CD14-positive monocyte (primary cell): Measurements from ENCODE around the gene CYTH3. TPM values are rescaled to one million over a fixed set of nuclear protein-coding genes. Genes with fewer than 3 reads are reported as not detected.
"Not testable (repeated sequence)": the region's sequence is repeated elsewhere in the genome, so short reads cannot be mapped to it uniquely, and the experiment has no call there.

Experiments
- DNase-seq, 3 donors: peaks; one replicate each; pipeline ENCODE4 v3.0.0-alpha.2; 2011 to 2022
- H2AFZ ChIP-seq: 2 replicates; pipeline ENCODE4 v1.6.0; 2012; ENCODE audit warnings: mild to moderate bottlenecking, low read depth, low read length, inconsistent platforms; ENCODE audit not compliant: insufficient read depth, poor library complexity, severe bottlenecking
- H3K27ac ChIP-seq, 2 donors: 1 replicate in 1 of 2; 2 replicates in 1 of 2; pipeline ENCODE4 v1.5.1; 2012 to 2013; ENCODE audit warnings: low read length in 2 of 2, control low read depth in 1 of 2, inconsistent platforms in 1 of 2, low read depth in 1 of 2, mild to moderate bottlenecking in 1 of 2
- H3K27me3 ChIP-seq, 2 donors: one replicate each; pipeline versions ENCODE4 v1.6.0 to v1.6.1; 2011 to 2013; ENCODE audit warnings: low read length in 2 of 2; ENCODE audit not compliant: control insufficient read depth in 2 of 2, insufficient read depth in 2 of 2
- H3K36me3 ChIP-seq, 2 donors: replicated peaks in 1 of 2; 1 replicate in 1 of 2; 2 replicates in 1 of 2; pipeline versions ENCODE4 v1.5.1 to v1.6.1; 2012 to 2013; ENCODE audit warnings: low read length in 2 of 2, control low read depth in 1 of 2, inconsistent platforms in 1 of 2, mild to moderate bottlenecking in 1 of 2; ENCODE audit not compliant: insufficient read depth in 2 of 2, control insufficient read depth in 1 of 2
- H3K4me1 ChIP-seq, 2 donors: 1 replicate in 1 of 2; 2 replicates in 1 of 2; pipeline versions ENCODE4 v1.5.1 to v1.6.1; 2012 to 2013; ENCODE audit warnings: low read length in 2 of 2, control low read depth in 1 of 2, inconsistent platforms in 1 of 2, mild to moderate bottlenecking in 1 of 2, moderate library complexity in 1 of 2; ENCODE audit not compliant: insufficient read depth in 2 of 2, control insufficient read depth in 1 of 2
- H3K4me2 ChIP-seq: replicated peaks from 2 replicates; pipeline ENCODE3; 2012; ENCODE audit warnings: low read length, moderate library complexity, mild to moderate bottlenecking; ENCODE audit not compliant: poor library complexity, severe bottlenecking; ENCODE audit errors: extremely low read depth
- H3K4me3 ChIP-seq, 3 experiments: fragments of 200-600 bp in 1 of 3; sonication (generic) in 1 of 3; replicated peaks in 1 of 3; 1 replicate in 2 of 3; 2 replicates in 1 of 3; pipeline ENCODE4 v1.5.1; 2011 to 2013; ENCODE audit warnings: low read length in 3 of 3, mild to moderate bottlenecking in 3 of 3, control low read depth in 2 of 3, low read depth in 2 of 3, inconsistent platforms in 1 of 3, moderate library complexity in 1 of 3
- H3K79me2 ChIP-seq: 2 replicates; pipeline ENCODE4 v1.6.0; 2012; ENCODE audit warnings: mild to moderate bottlenecking, control low read depth, inconsistent platforms, low read length, moderate library complexity; ENCODE audit not compliant: insufficient read depth
- H3K9ac ChIP-seq: 2 replicates; pipeline ENCODE4 v1.6.0; 2017; ENCODE audit warnings: low read length, mild to moderate bottlenecking; ENCODE audit not compliant: insufficient read depth, poor library complexity, severe bottlenecking
- H3K9me3 ChIP-seq, 2 donors: replicated peaks in 1 of 2; 1 replicate in 1 of 2; 2 replicates in 1 of 2; pipeline versions ENCODE4 v1.5.1 to v1.6.1; 2012 to 2013; ENCODE audit warnings: low read length in 2 of 2, control low read depth in 1 of 2; ENCODE audit not compliant: control insufficient read depth in 1 of 2, insufficient read depth in 1 of 2
- H4K20me1 ChIP-seq: 2 replicates; pipeline ENCODE4 v1.6.0; 2012; ENCODE audit warnings: mild to moderate bottlenecking, low read length, control low read depth, moderate library complexity; ENCODE audit not compliant: insufficient read depth
- H3K27ac Mint-ChIP-seq, 7 donors: one replicate each; pipeline ENCODE4 v1.8.0; 2020; ENCODE audit warnings: mild to moderate bottlenecking in 7 of 7, mixed read lengths in 7 of 7, moderate library complexity in 6 of 7, inconsistent platforms in 2 of 7
- H3K27me3 Mint-ChIP-seq, 3 donors: one replicate each; pipeline ENCODE4 v1.8.0; 2021 to 2022; ENCODE audit warnings: low read depth in 3 of 3, mild to moderate bottlenecking in 3 of 3, mixed read lengths in 3 of 3, moderate library complexity in 3 of 3, inconsistent platforms in 1 of 3
- H3K36me3 Mint-ChIP-seq, 2 donors: one replicate each; pipeline ENCODE4 v1.8.0; 2020; ENCODE audit warnings: mixed read lengths in 2 of 2, inconsistent platforms in 1 of 2, mild to moderate bottlenecking in 1 of 2
- H3K4me1 Mint-ChIP-seq: one replicate; pipeline ENCODE4 v1.8.0; 2020; ENCODE audit warnings: mild to moderate bottlenecking, mixed read lengths
- H3K4me3 Mint-ChIP-seq, 2 donors: one replicate each; pipeline ENCODE4 v1.8.0; 2020; ENCODE audit warnings: mild to moderate bottlenecking in 2 of 2, mixed read lengths in 2 of 2, moderate library complexity in 1 of 2
- H3K9me3 Mint-ChIP-seq, 7 donors: one replicate each; pipeline ENCODE4 v1.8.0; 2020 to 2022; ENCODE audit warnings: mixed read lengths in 7 of 7, mild to moderate bottlenecking in 6 of 7, moderate library complexity in 6 of 7, inconsistent platforms in 2 of 7
- WGBS: methylation state at CpG from one replicate; pipeline ENCODE4 v1.1.5; 2013; ENCODE audit warnings: missing lambda C conversion rate; ENCODE audit not compliant: insufficient coverage; 5-methylcytosine and 5-hydroxymethylcytosine counted together
- intact Hi-C, 2 donors: fragments of 100-400 bp; cut with micrococcal nuclease; formaldehyde crosslinking; loops; one replicate each; pipeline versions ENCODE4 v1.15.0 to v1.15.1; 2023
- polyA plus RNA-seq, 3 donors: library from polyadenylated mRNA; depleted of rRNA in 1 of 3; unstranded in 2 of 3; stranded (reverse) in 1 of 3; fragments of 300-500 nt in 2 of 3; fragments of >200 nt in 1 of 3; fragmentation: Illumina TruSeq in 2 of 3; gene quantifications; 1 replicate in 2 of 3; 2 replicates in 1 of 3; pipeline ENCODE4 v1.2.3, GENCODE V29; 2012 to 2021
- TF ChIP-seq, protein P1 (sequence below): fragments of 200-600 bp; IDR thresholded peaks from one replicate; pipeline ENCODE4 v1.8.0; 2022; ENCODE audit warnings: antibody characterized with exemption, mild to moderate bottlenecking

Gene CYTH3
- polyA plus RNA-seq, 3 donors: 1.3 to 8.5 (median 1.4) TPM

DNA sequence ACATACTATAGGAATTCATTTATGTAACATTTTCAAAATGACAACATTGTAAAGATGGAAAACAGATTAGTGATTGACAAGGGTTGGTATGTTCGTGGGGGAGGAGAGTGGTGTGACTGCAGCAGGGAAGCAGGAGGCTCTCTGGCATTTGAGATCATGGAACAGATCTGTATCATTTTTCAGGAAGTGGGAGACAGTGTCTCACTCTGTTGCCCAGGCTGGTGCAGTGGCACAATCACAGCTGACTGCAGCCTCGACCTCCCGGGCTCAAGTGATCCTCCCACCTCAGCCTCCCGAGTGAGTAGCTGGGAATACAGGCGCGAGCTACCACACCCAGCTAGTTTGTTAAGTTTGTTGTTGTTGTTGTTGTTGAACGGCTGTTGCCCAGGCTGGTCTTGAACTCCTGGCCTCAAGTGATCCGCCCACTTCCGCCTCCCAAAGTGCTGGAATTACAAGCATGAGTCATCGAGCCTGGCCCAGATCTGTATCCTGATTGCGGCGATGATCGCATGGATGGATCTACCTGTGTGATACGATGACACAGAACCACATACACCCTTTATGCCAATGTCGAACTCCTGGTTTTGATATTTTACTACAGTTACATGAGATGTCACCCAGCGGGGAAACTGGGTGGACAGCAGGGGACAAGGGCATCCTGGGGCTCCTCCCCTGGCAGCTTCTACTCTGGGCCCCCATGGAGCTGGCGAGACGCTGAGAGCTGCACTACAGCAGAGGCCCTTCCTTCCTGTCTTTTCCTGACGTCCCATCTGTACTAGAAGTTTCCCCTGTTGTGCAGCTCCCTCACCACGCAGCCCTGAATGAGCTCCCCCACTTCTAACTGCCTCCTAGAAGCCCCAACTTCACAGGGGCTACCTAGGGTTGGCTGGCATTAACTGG lies 12.3 kb upstream of the CYTH3 start:
- Histone ChIP-seq H3K4me3 (no peak overlapping the region), H4K20me1 (no peaks in the 10 kb centered on the region), H3K27ac (no peak overlapping the region), H3K27me3 (no peaks in the 10 kb centered on the region), H3K79me2 (no peaks in the 10 kb centered on the region), H3K4me2 (no peak overlapping the region), H3K9ac (no peak overlapping the region), H3K4me1 (no peaks in the 10 kb centered on the region), H3K9me3 (peaks cover 0 to 7% of the 10 kb centered on the region in 2 donors), H2AFZ (no peak overlapping the region), H3K36me3 (no peaks in the 10 kb centered on the region)
- intact Hi-C loops: no loop called here
- no peaks in the 10 kb centered on the region for H3K4me1 Mint-ChIP-seq
- H3K27me3 Mint-ChIP-seq: peaks cover 0 to 2% (median 2%) of the 10 kb centered on the region in 3 donors
- no peak for DNase-seq
- WGBS: 70% methylated on average over 17 of the region's 20 CpGs
- no peaks in the 10 kb centered on the region for H3K36me3 Mint-ChIP-seq
- TF ChIP-seq, protein P1, sequence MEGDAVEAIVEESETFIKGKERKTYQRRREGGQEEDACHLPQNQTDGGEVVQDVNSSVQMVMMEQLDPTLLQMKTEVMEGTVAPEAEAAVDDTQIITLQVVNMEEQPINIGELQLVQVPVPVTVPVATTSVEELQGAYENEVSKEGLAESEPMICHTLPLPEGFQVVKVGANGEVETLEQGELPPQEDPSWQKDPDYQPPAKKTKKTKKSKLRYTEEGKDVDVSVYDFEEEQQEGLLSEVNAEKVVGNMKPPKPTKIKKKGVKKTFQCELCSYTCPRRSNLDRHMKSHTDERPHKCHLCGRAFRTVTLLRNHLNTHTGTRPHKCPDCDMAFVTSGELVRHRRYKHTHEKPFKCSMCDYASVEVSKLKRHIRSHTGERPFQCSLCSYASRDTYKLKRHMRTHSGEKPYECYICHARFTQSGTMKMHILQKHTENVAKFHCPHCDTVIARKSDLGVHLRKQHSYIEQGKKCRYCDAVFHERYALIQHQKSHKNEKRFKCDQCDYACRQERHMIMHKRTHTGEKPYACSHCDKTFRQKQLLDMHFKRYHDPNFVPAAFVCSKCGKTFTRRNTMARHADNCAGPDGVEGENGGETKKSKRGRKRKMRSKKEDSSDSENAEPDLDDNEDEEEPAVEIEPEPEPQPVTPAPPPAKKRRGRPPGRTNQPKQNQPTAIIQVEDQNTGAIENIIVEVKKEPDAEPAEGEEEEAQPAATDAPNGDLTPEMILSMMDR: no peak
- peaks cover 0 to 13% (median 8%) of the 10 kb centered on the region in 7 donors for H3K9me3 Mint-ChIP-seq
- peak overlapping the region in 3 of 7 donors; percentile 30 to 57 (median 43) for H3K27ac Mint-ChIP-seq
- no peak overlapping the region for H3K4me3 Mint-ChIP-seq

DNA sequence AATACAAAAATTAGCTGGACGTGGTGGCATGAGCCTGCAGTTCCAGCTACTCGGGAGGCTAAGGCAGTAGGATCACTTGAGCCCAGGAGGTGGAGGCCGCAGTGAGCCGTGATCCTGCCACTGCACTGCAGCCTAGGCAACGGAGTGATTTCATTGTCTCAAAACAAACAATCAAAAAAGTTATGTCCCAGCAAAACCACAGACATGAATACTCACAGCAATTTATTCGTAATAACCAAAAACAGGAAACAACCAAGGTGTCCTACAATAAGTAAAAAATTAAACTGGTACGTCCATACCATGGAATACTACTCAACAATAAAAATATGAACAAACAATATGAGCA lies 11.6 kb upstream of the CYTH3 start:
- Histone ChIP-seq H2AFZ (no peak overlapping the region), H3K9me3 (peaks cover 0 to 7% of the 10 kb centered on the region in 2 donors), H3K27me3 (no peaks in the 10 kb centered on the region), H3K79me2 (no peaks in the 10 kb centered on the region), H3K4me1 (no peaks in the 10 kb centered on the region), H3K36me3 (no peaks in the 10 kb centered on the region), H3K4me3 (no peak overlapping the region), H4K20me1 (no peaks in the 10 kb centered on the region), H3K9ac (no peak overlapping the region), H3K27ac (no peak overlapping the region), H3K4me2 (no peak overlapping the region)
- DNase-seq: no peak
- intact Hi-C loops: no loop called here
- Mint-ChIP-seq H3K36me3 (no peaks in the 10 kb centered on the region), H3K4me1 (no peaks in the 10 kb centered on the region), H3K4me3 (no peak overlapping the region), H3K9me3 (peaks cover 0 to 10% (median 8%) of the 10 kb centered on the region in 7 donors), H3K27ac (peak overlapping the region in 1 of 7 donors; percentile 30), H3K27me3 (peaks cover 0 to 2% (median 2%) of the 10 kb centered on the region in 3 donors)
- TF ChIP-seq, protein P1: no peak
- WGBS: 61% methylated on average over 3 of the region's 7 CpGs

- H3K4me1 Mint-ChIP-seq, H3K9me3 Mint-ChIP-seq, H3K36me3 Mint-ChIP-seq, H3K27me3 ChIP-seq, H2AFZ ChIP-seq, H3K4me3 Mint-ChIP-seq, H3K27ac ChIP-seq, H3K27ac Mint-ChIP-seq, H3K4me3 ChIP-seq, H3K36me3 ChIP-seq, H3K9ac ChIP-seq, H3K4me2 ChIP-seq, H3K4me1 ChIP-seq, H3K27me3 Mint-ChIP-seq, H3K79me2 ChIP-seq, intact Hi-C loops, H3K9me3 ChIP-seq, DNase-seq, H4K20me1 ChIP-seq: not testable (repeated sequence)
- WGBS: 93% methylated on average over 8 of the region's 9 CpGs
Measured at GRCh38 chr7:6283391-6284054, 11.1 kb upstream of the CYTH3 start.
